GM12873 (cell line): ENCODE measurements around the gene SGSH.

Experiments used
- TF ChIP-seq, protein P1 (sequence below): IDR thresholded peaks from 2 replicates; pipeline ENCODE4 v1.5.1; 2012; ENCODE audit warnings: low read depth, mild to moderate bottlenecking, moderate library complexity, low read length, control low read depth; ENCODE audit not compliant: insufficient read depth; ENCODE audit errors: missing control alignments

The SGSH gene

DNA sequence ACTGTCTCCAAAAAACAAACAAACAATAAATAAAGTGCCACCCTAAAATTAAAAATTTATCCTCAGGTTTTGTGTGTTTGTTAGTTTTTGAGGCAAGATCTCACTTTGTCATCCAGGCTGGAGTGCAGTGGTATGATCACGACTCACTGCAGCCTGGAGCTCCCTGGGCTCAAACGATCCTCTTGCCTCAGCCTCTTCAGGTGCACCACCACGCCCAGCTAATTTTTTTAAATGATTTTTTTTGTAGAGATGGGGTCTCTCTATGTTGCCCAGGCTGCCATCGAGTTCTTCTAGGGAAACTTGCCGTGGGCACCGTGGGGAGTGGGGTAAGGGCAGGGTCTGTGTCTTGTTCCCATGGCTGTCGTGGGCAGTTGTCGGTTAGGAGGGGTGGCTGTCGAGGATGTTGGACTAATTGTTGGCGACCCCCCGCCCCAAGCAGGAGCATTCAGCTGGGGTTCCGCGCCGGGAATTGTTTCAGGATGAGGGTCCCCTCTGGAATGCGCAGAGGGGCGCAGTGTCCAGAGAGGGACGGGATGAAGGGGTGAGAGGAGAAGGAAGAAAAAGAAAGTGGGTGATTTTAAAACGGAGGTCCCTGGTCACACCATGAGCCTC lies 39.4 kb upstream of the SGSH start:
- TF ChIP-seq, protein P1, sequence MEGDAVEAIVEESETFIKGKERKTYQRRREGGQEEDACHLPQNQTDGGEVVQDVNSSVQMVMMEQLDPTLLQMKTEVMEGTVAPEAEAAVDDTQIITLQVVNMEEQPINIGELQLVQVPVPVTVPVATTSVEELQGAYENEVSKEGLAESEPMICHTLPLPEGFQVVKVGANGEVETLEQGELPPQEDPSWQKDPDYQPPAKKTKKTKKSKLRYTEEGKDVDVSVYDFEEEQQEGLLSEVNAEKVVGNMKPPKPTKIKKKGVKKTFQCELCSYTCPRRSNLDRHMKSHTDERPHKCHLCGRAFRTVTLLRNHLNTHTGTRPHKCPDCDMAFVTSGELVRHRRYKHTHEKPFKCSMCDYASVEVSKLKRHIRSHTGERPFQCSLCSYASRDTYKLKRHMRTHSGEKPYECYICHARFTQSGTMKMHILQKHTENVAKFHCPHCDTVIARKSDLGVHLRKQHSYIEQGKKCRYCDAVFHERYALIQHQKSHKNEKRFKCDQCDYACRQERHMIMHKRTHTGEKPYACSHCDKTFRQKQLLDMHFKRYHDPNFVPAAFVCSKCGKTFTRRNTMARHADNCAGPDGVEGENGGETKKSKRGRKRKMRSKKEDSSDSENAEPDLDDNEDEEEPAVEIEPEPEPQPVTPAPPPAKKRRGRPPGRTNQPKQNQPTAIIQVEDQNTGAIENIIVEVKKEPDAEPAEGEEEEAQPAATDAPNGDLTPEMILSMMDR = no peak

DNA sequence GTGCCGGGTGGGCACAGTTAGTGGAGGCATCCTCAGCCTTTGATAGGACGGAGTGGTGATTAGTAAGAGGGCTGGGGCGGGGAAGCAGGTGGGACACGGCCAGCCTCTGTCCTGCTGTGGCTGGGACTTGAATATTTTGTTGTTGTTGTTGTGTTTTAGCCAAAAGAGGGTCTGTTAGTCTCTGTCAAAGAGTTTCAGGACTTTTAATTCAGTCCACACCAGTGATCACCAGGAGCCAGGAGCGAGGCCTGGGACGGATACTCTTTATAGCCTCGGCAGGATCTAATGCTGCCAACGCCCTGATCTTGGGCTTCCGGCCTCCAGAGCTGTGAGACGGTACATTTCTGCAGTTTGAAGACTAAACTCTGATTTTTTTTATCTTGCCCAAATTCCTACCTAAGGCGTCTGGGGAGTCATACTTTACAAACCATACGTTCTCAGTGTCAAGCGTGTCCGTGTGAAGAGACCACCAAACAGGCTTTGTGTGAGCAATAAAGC lies 37.6 kb upstream of the SGSH start:
- TF ChIP-seq, protein P1 = no peak

DNA sequence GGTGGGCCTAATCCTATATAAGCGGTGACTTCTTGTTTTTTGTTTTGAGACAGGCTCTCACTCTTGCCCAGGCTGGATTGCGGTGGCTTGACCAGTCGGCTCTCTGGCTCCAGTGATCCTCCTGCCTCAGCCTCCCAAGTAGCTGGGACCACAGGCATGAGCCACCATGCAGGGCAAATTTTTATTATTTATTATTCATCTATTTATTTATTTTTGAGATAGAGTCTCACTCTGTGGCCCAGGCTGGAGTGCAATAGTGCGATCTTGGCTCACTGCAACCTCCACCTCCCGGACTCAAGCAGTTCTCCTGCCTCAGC lies 35.9 kb upstream of the SGSH start:
- TF ChIP-seq, protein P1 = no peak

GRCh38 chr17:80254396-80255251 lies 34.5 kb upstream of the SGSH start:
- TF ChIP-seq, protein P1 = no peak

DNA sequence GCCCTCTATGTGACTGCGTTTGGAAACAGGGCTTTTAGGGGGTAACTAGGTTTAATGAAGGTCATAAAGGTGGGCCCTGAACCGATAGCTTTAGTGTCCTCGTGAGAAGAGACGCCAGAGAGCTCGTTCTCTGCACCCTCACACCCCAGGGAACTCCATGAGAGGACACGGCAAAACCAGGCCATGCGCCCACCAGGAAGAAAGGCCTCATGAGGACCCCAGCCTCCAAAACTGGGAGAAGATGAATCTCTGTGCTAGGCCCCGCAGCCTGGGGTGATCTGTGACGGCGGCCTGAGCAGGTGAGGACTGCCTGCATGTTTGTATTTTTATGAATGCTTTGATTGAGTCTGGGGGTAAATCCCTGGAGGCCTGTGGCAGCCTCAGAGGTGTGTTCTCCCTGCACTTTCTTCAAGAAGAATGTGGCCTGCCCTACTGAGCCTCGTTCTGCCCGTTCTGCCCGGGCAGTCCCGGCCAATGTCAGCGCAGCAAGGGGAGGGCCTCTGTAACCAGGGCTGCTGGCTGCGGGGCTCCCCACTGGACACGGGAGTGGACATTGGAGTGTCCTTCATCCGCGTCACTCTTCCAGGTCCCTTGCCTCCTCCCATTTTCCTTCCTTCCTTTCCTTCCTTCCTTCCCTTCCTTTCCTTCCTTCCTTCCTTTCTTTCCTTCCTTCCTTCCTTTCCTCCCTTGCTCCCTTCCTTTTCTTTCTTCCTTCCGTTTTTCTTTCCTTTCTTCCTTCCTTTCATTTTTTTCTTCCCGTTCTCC lies 33.7 kb upstream of the SGSH start:
- TF ChIP-seq, protein P1 = no peak

GRCh38 chr17:80252871-80253270 lies 32.7 kb upstream of the SGSH start:
- TF ChIP-seq, protein P1 = peak; percentile 58

DNA sequence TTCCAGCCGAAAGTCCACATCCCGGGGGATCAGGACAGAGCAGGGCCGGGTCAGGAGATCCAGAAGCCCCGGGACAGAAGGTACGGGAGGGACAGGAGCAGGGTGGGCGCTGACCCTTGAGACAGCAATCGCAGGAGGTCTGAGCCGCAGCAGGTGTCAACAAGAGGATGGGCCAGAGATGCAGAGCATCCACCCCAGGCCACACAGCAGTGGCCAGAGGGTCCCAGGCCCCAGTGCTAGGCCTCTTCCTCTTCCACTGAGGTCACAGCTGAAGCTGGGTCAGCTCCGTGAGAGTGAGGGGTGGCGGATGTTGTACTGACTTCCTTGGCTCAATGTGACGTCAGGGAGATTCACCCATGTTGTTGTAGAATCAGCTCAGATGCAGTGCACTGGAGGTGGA lies 31.8 kb upstream of the SGSH start:
- TF ChIP-seq, protein P1 = no peak
